Dendritic cell treated with granulocyte-macrophage colony-stimulating factor and Interleukin-4, amounts not matched to agents 40 ng/mL and 50 ng/mL, for 4 days (primary cell): ENCODE results near the gene BABAM2.

Source experiments
- H3K27ac Mint-ChIP-seq: one replicate; pipeline ENCODE4 v1.8.0; 2022; ENCODE audit warnings: mild to moderate bottlenecking, mixed read lengths
- H3K27me3 Mint-ChIP-seq: one replicate; pipeline ENCODE4 v1.8.0; 2022; ENCODE audit warnings: mild to moderate bottlenecking, mixed read lengths
- H3K36me3 Mint-ChIP-seq: one replicate; pipeline ENCODE4 v1.8.0; 2022; ENCODE audit warnings: low read depth, mixed read lengths
- H3K4me1 Mint-ChIP-seq: one replicate; pipeline ENCODE4 v1.8.0; 2022; ENCODE audit warnings: low read depth, mixed read lengths
- H3K4me3 Mint-ChIP-seq: one replicate; pipeline ENCODE4 v1.8.0; 2022; ENCODE audit warnings: mild to moderate bottlenecking, moderate library complexity, mixed read lengths
- H3K9me3 Mint-ChIP-seq: one replicate; pipeline ENCODE4 v1.8.0; 2022; ENCODE audit warnings: mixed read lengths
- intact Hi-C: fragments of 100-400 bp; cut with micrococcal nuclease; formaldehyde crosslinking; loops from one replicate; pipeline ENCODE4 v1.15.0; 2022

The BABAM2 gene

DNA sequence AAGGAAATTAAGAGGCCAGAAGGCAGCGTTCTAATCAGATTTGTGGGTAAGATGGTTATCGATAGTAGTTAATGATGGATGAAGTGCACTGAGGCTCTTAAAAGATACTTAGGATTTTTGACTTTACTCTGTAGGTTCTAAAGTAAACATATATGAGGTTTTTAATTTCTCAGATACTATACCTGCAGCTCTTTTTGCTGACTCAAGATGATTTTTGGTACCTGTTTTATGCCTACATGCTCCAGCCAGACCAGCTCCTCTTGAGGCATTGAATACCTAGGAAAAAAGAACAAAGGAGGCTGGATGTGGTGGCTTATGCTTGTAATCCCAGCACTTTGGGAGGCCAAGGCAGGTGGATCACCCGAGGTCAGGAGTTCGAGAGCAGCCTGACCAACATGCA, 260.5 kb downstream of the BABAM2 start:
- Mint-ChIP-seq H3K9me3 (peaks cover 12% of the 10 kb centered on the region), H3K4me3 (no peak overlapping the region), H3K27ac (no peak overlapping the region), H3K27me3 (no peaks in the 10 kb centered on the region), H3K36me3 (peaks cover 20% of the 10 kb centered on the region), H3K4me1 (peaks cover 10% of the 10 kb centered on the region)
- intact Hi-C loops, result no loop called here

- Mint-ChIP-seq H3K4me1 (peaks cover 10% of the 10 kb centered on the region), H3K27me3 (no peaks in the 10 kb centered on the region), H3K27ac (no peak overlapping the region), H3K9me3 (peaks cover 17% of the 10 kb centered on the region), H3K4me3 (no peak overlapping the region), H3K36me3 (peaks cover 23% of the 10 kb centered on the region)
- intact Hi-C loops, result no loop called here
Observed at GRCh38 chr2:28152585-28153280, 262.2 kb downstream of the BABAM2 start.

DNA sequence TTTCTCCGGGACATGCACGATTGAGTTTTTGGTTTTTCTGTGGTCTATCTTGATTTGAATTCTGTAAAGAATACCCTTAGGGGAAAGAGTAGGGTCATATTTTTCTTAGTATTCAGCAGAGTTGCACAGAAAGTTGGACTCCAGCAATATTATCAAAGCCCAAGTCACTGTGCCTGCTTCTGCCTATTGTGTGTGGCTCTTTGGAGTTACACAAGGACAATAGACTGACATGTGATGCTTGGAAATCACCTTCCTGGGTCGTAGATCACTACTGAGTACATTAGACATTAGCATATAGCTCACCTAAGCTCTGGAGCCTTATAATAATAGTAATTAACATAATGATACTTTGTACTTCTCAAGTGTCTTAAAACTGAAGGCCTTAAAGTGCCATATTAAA, 263.3 kb downstream of the BABAM2 start:
- Mint-ChIP-seq H3K9me3 (peaks cover 18% of the 10 kb centered on the region), H3K4me3 (no peak overlapping the region), H3K27me3 (no peaks in the 10 kb centered on the region), H3K4me1 (peaks cover 10% of the 10 kb centered on the region), H3K36me3 (peaks cover 23% of the 10 kb centered on the region), H3K27ac (no peak overlapping the region)
- intact Hi-C loops, result no loop called here

GRCh38 chr2:28155086-28155485, 264.6 kb downstream of the BABAM2 start:
- no peak overlapping the region for H3K27ac Mint-ChIP-seq
- H3K27me3 Mint-ChIP-seq, result no peaks in the 10 kb centered on the region
- H3K36me3 Mint-ChIP-seq, result peaks cover 30% of the 10 kb centered on the region
- H3K4me3 Mint-ChIP-seq, result no peak overlapping the region
- H3K9me3 Mint-ChIP-seq, result peaks cover 23% of the 10 kb centered on the region
- peaks cover 10% of the 10 kb centered on the region for H3K4me1 Mint-ChIP-seq
- intact Hi-C loops, result no loop called here

DNA sequence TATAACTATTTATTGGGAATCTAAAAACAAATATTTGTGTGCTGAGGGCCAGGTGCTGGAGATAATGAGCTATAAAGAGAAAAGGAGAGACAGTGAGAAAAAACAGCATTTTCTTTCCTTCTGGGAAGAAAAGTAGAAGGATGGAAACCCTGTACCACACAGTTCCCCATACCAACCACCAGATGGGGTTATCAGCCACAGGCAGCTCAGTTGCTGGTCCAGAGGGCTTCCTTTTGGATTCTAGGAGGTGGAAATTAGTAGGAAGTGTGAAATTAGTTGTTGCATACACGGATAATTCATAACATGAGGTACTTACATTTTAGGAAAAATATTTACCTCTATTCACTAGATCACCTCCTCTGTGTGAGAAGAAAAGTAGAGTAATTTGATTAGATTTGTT, 265.1 kb downstream of the BABAM2 start:
- peaks cover 23% of the 10 kb centered on the region for H3K9me3 Mint-ChIP-seq
- no peak overlapping the region for H3K4me3 Mint-ChIP-seq
- no peak overlapping the region for H3K27ac Mint-ChIP-seq
- intact Hi-C loops, result no loop called here
- H3K27me3 Mint-ChIP-seq, result no peaks in the 10 kb centered on the region
- H3K36me3 Mint-ChIP-seq, result peaks cover 30% of the 10 kb centered on the region
- peaks cover 10% of the 10 kb centered on the region for H3K4me1 Mint-ChIP-seq

GRCh38 chr2:28158791-28159190, 268.3 kb downstream of the BABAM2 start:
- H3K27ac Mint-ChIP-seq, result no peak overlapping the region
- H3K4me3 Mint-ChIP-seq, result no peak overlapping the region
- H3K9me3 Mint-ChIP-seq, result peaks cover 23% of the 10 kb centered on the region
- H3K4me1 Mint-ChIP-seq, result peaks cover 5% of the 10 kb centered on the region
- no peaks in the 10 kb centered on the region for H3K27me3 Mint-ChIP-seq
- intact Hi-C loops, result no loop called here
- H3K36me3 Mint-ChIP-seq, result peaks cover 22% of the 10 kb centered on the region

GRCh38 chr2:28160986-28161425, 270.5 kb downstream of the BABAM2 start:
- intact Hi-C loops, result no loop called here
- H3K9me3 Mint-ChIP-seq, result peaks cover 11% of the 10 kb centered on the region
- H3K36me3 Mint-ChIP-seq, result peaks cover 16% of the 10 kb centered on the region
- no peaks in the 10 kb centered on the region for H3K27me3 Mint-ChIP-seq
- no peak overlapping the region for H3K4me3 Mint-ChIP-seq
- H3K4me1 Mint-ChIP-seq, result no peaks in the 10 kb centered on the region
- no peak overlapping the region for H3K27ac Mint-ChIP-seq

- Mint-ChIP-seq H3K4me3 (no peak overlapping the region), H3K9me3 (peaks cover 6% of the 10 kb centered on the region), H3K4me1 (no peaks in the 10 kb centered on the region), H3K36me3 (peaks cover 13% of the 10 kb centered on the region), H3K27ac (no peak overlapping the region), H3K27me3 (no peaks in the 10 kb centered on the region)
- intact Hi-C loops, result no loop called here
Observed at GRCh38 chr2:28161466-28161865, 270.9 kb downstream of the BABAM2 start.

GRCh38 chr2:28162564-28162963, 272.0 kb downstream of the BABAM2 start:
- Mint-ChIP-seq H3K36me3 (peaks cover 13% of the 10 kb centered on the region), H3K4me3 (no peak overlapping the region)
- intact Hi-C loops, result no loop called here

GRCh38 chr2:28163028-28163427, 272.5 kb downstream of the BABAM2 start:
- Mint-ChIP-seq H3K9me3 (peaks cover 6% of the 10 kb centered on the region), H3K36me3 (peaks cover 13% of the 10 kb centered on the region), H3K4me1 (no peaks in the 10 kb centered on the region), H3K27me3 (no peaks in the 10 kb centered on the region), H3K4me3 (no peak overlapping the region), H3K27ac (no peak overlapping the region)
- intact Hi-C loops, result no loop called here

More at GRCh38 chr2:28162564-28162963, 272.0 kb downstream of the BABAM2 start:
- no peak overlapping the region for H3K27ac Mint-ChIP-seq
- H3K4me1 Mint-ChIP-seq, result no peaks in the 10 kb centered on the region
- H3K9me3 Mint-ChIP-seq, result peaks cover 6% of the 10 kb centered on the region
- H3K27me3 Mint-ChIP-seq, result no peaks in the 10 kb centered on the region

DNA sequence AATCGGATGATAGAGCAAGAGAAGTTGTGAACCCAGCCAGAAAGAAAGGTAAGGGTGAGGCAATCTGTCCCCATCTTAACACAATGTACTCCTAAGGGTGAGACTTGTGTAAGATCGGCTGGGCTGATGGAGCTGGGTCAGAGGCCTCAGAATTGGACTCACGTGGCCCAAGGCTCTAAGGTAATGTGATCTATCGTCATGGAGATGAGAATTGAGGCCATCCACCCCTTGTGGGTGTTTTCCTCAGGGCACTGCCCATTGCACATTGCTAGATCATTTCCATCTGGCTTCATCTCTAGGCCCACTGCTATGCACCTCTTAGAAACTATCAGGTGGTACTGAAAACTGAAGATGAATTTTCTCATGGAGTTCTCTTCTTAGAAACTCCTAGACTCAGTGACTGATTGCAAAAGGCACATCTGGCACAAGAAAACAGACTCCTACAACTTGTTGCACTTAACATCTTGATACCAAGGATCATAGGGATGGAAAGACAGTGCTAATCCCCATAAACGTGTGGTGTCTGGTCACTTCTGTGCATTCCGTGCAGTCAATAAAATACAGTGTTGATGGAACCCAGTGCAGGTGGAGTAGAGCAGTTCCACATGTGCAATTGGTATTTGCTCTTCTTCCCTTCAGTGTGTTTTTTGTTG, 273.2 kb downstream of the BABAM2 start:
- no peaks in the 10 kb centered on the region for H3K27me3 Mint-ChIP-seq
- H3K4me1 Mint-ChIP-seq, result no peaks in the 10 kb centered on the region
- peaks cover 13% of the 10 kb centered on the region for H3K36me3 Mint-ChIP-seq
- H3K27ac Mint-ChIP-seq, result no peak overlapping the region
- intact Hi-C loops, result no loop called here
- H3K9me3 Mint-ChIP-seq, result peaks cover 6% of the 10 kb centered on the region
- no peak overlapping the region for H3K4me3 Mint-ChIP-seq

GRCh38 chr2:28164280-28164801, 273.8 kb downstream of the BABAM2 start:
- Mint-ChIP-seq H3K27ac (no peak overlapping the region), H3K36me3 (peaks cover 8% of the 10 kb centered on the region)

DNA sequence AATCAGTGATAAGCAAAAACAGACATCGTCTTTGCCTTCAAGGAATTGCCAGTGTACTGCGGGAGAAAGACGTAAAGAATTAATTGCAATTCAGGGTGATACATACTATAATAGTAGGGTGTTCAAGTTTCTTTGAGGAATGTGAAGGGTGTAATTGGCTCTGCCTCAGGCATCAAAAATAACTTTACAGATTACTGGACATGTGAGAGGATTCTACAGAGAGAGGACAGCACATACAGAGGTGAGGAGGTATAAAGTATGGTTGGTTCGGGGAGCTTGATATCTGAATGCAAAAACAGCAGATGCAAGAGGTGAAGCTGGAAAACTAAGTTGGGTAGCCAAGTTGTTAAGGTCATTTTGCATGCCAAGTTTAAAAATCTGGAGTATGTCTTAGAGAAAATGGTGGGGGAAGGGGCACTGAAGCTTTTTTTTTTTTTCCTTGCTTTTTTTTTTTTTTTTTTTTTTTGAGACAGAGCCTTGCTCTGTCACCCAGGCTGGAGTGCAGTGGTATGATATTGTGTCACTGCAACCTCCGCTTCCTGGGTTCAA, 274.6 kb downstream of the BABAM2 start:
- Mint-ChIP-seq H3K36me3 (peaks cover 6% of the 10 kb centered on the region), H3K4me1 (no peaks in the 10 kb centered on the region), H3K4me3 (no peak overlapping the region), H3K27me3 (no peaks in the 10 kb centered on the region), H3K27ac (no peak overlapping the region), H3K9me3 (no peaks in the 10 kb centered on the region)
- intact Hi-C loops, result no loop called here

More at GRCh38 chr2:28164280-28164801, 273.8 kb downstream of the BABAM2 start:
- H3K4me1 Mint-ChIP-seq, result no peaks in the 10 kb centered on the region
- H3K27me3 Mint-ChIP-seq, result no peaks in the 10 kb centered on the region
- intact Hi-C loops, result no loop called here
- peaks cover under 1% of the 10 kb centered on the region for H3K9me3 Mint-ChIP-seq
- no peak overlapping the region for H3K4me3 Mint-ChIP-seq

- Mint-ChIP-seq H3K36me3 (peaks cover 8% of the 10 kb centered on the region), H3K27ac (no peak overlapping the region), H3K4me3 (no peak overlapping the region), H3K27me3 (no peaks in the 10 kb centered on the region), H3K4me1 (no peaks in the 10 kb centered on the region), H3K9me3 (no peaks in the 10 kb centered on the region)
- intact Hi-C loops, result no loop called here
Observed at GRCh38 chr2:28166956-28167355, 276.4 kb downstream of the BABAM2 start.
